ENCODE data around the gene C3orf52.

The C3orf52 gene

DNA sequence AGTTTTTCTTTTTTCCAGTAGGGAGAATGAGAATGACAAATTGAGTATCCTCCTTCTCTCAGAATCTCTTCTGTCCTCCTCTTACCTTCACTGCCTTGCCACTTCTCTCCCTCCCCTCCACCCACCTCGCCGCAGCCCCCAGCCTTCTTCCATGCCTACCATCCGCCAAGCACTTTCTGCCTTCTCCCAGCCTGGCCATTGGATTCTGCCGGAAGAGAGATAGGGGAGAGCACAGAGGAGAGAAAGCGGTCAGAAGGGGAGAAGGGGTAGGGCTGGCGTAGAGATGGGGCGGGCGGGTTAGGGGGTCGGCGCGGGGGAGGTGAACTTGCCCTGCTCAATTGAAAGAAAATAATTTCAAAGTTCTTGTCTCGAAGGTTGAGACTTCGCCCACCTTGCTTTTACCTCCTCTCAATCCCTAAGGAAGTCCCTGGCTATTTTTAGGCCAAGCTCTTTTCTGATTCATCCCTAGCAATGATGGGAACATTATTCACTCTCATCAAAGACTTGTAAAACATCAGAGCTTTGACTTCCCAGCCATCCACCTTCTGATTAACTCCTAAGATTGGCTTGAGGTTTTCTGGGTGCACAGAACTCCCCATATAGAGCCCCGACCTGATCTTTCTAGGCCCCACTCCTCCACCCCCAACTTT, 811 bp downstream of the C3orf52 start:
- no peak for DNase-seq (ENCODE audit: low read depth)

- no peak for DNase-seq (ENCODE audit: low read depth)
These were observed 1.6 kb downstream of the C3orf52 start for GRCh38 chr3:112087746-112088145.

DNA sequence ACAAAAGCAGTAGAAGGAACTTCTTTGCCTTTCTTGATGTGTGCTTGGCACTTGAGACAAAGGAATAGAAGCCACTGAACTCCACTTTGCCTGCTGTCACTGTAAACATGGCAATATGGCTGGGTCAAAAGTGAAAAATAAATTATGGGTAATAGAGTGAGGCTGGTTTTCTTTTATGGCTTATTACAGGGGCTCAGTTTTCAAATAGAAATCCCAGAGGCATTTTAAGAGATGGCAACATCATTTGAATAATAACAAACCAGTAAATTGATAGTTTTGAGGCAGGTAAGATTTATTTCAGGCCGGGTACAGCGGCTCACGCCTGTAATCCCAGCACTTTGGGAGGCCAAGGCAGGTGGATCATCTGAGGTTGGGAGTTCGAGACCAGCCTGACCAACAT, 2.8 kb downstream of the C3orf52 start:
- no peak for DNase-seq (ENCODE audit: low read depth)

- DNase-seq (ENCODE audit: low read depth) = no peak
These were observed 4.0 kb downstream of the C3orf52 start for GRCh38 chr3:112089956-112090886.

DNA sequence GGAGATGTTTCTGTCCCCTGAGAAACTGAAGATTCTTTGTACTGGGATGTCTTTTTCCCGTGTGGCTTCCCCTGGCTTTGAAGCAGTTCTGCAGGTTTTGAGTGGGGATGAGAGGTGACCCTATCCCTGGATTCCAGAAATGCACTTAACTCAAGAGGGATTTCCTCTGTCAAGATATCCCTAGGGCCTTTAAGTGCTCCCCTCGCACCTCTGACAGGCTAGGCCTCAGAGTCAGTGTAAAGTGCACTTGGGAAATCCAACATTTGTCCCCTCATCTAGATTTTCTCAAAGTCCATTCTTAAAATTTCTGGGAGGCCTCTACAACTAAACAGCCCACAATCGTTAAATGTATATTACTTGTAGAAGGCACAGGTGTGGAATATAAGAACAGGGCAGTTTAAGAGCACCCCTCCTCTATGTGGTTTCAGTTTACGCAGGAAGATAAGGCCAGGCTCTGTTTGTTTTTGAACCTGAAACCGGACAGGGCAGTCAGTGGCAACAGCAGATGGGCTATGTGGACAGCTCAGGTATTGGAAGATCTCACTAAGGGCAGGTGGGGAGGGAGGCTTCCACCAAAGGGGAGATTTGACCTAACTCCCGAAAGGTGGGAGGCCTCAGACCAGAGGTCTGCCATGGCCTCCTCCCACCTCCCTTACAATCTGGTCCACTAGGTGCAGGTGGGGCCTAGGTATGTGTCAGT, 4.8 kb downstream of the C3orf52 start:
- DNase-seq (ENCODE audit: low read depth) = no peak

DNA sequence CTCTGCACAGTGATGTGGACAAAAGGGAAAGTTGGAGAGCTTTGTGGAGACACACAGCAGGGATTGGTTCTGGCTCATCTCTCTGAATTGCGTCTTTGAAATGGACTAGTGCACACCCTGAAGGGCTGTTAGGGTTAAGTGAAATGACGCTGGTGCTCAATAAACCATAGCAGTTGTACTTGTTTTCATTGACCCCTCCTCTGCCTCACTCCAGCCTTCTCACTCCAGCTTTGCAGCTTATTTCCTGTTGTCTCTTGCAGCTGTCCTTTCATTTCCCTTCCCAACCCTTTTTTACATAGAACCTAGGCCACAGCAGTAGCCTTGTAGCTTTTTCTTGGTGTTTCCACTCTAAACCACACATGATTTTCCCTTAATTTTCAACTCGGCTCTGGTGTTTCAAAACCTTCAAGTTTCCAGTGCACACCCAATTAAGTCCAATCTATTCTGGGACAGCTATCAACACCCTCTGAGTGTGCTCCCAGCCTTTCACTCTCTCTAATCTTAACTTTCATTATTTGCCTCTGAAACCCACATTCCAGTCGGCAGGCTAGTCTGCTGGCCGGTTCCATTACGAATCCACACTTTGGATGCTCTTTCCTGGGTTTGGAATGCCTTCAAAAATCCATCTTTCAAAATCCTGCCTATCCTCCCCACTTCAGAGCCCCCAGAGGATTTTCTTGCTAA, 6.4 kb downstream of the C3orf52 start:
- no peak for DNase-seq (ENCODE audit: low read depth)

- no peak for DNase-seq (ENCODE audit: low read depth)
These were observed 7.0 kb downstream of the C3orf52 start for GRCh38 chr3:112093180-112093522.

- no peak for DNase-seq (ENCODE audit: low read depth)
These were observed 9.5 kb downstream of the C3orf52 start for GRCh38 chr3:112095731-112096130.

DNA sequence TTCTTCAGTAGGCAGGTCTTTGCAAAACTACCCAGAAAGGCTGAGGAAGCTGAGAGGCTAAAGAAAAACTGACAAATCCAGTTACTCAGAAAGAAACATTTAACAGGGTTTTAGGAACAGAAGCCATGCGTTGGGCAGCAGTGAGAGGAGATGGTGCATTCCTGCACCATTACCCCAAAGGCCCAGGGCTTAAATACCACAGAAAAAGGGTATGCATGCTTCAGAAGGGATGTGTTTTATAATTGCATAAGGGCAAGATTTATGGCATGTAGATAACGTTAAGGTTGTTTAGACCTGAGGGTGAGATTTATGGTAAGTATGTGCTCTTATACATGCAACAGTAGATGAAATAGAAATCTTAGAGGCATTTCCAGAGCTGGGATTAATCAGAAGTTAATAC, 10.0 kb downstream of the C3orf52 start:
- no peak for DNase-seq (ENCODE audit: low read depth)

GRCh38 chr3:112097378-112097777, 11.2 kb downstream of the C3orf52 start:
- no peak for DNase-seq (ENCODE audit: low read depth)

GRCh38 chr3:112101916-112102315, 15.7 kb downstream of the C3orf52 start:
- DNase-seq (ENCODE audit: low read depth) = no peak

DNA sequence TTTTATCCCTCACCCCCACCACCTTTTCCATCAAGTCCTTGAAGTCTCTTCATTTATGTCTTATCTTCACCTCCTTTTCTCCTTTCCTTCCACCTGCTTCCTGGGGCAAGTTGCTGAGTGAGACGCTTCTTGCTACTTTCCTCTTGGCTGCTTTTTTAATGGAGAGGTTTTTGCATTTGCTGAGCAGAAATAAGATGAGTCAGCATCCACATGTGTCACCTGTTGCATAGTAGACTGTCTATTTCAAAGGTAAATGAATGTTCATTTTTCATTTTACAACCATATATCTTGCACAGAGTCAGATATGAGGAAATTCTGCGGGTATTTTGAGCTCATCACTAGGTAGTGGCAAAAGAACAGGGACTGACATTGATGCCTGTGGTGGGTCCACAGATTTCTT, 18.6 kb downstream of the C3orf52 start:
- DNase-seq (ENCODE audit: low read depth) = no peak

DNA sequence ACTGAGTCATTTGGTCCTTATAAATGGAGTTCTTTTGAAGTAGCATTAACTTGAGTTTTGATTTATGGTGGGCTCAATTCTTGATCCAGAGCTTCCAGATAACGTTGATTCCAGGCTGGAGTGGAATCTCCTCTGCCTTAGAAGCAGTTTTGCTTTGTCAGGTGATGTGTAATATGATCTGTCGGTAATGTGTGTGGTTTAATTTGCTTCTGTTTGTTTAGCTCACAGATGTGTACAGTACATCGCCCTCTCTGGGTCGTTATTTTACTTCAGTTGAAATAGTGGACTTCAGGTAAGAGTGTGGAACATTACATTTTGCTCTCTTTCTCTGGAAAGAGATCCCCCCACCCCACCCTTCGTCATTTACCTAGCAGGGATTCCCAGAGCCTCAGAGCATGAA, 23.1 kb downstream of the C3orf52 start:
- DNase-seq (ENCODE audit: low read depth) = no peak

DNA sequence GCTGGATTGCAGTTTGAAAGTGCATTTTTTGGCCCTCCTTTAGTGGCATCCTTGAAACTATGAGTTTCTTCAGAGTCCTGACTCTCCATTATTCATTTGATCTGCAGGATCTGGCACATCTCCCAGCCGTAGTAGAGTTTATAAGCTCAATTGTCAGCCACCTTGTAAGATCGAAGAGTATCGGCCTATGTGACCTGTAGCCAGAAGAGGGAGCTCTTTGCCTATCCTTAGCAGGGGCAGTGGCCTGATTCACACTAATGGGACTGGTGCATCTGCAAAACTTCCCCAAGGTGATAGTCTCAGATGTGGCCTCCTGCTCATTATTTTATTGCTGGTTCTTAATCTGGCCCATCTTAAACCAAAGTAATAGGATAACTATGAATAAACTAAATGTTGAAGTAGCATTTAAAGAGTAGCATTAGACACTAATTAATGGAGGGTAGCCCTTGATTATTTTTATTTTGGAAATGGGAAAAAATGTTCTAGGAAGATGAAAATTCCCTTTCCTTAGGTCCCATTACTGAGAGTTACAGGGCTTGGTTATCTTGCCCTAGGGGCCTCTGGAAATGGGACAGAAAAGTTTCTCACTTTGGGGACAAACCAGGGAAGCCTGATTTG, 25.7 kb downstream of the C3orf52 start:
- peak; percentile 33 for DNase-seq (ENCODE audit: low read depth)

DNA sequence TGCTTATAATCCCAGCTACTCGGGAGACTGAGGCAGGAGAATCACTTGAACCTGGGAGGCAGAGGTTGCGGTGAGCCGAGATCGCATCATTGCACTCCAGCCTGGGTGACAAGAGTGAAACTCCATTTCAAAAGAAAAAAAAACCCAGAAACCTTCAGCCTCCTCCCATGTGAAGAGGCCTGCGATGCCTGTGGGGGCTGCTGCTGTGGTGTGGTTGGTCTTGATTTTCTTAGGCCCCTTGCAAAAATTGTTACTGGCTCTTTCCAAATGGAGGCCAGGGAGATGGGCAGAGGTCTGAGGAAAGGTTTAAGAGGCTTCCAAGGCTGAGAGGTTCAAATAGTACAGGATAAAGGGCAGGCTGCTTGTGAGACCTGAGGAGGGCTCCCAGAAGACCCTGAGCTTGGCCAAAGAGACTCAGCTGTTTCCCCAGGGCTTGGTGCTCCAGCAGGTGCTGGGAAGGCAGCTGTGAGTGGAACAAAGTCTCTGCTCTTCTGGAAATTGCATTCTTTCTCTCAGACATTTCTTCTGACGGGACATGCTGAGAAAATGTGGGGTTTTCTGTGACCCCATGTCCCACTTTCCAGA, 28.5 kb downstream of the C3orf52 start:
- DNase-seq (ENCODE audit: low read depth) = no peak

GRCh38 chr3:112115161-112115739, 29.1 kb downstream of the C3orf52 start:
- no peak for DNase-seq (ENCODE audit: low read depth)

DNA sequence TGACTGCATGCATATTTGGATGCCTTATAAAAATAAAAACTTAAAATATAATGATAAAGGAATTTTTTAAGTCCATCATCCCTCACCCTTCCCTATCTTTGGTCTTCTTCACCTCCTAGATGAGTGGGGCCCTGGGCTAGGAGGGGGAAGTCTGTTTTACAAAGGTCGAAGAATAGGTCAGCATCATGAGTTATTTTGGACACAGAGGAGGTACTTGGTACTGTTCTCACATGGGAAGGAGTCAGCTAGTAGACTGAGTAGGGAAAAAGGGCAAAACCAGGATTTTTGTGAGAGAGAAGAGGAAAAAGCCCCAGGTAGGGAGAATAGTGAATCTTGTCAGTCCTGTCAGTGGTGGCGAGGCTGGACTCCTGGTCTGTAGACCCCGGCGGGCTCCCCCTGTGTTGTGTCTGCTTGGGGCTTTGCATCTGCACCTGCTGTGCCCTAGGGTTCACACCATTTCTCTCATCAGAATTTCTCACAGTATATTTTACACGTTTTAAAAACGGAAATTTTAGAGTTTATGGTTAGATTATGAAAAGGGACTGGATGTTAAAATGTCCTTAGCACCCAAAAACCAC, 29.7 kb downstream of the C3orf52 start:
- no peak for DNase-seq (ENCODE audit: low read depth)

DNA sequence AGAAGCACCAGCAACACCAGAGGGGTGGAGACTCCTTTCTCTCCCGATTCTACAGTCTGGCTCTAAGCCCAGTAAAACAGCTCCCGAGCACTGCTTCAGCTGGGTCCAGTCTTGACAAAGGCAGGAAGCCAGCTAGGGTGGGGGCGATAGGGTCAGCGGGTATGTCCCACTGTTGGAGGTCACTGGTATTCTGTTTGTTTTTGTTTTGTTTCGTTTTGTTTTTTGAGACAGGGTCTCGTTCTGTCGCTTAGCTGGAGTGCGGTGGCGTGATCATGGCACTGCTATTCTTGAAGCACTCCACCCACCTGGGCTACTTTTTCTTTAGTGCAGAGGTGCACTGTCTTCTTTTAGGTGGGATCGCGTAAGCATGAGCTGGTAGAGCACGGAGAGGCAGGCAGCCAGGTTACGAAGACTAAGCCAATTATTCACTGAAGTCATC, 30.6 kb downstream of the C3orf52 start:
- no peak for DNase-seq (ENCODE audit: low read depth)

- DNase-seq (ENCODE audit: low read depth) = no peak
These were observed 31.2 kb downstream of the C3orf52 start for GRCh38 chr3:112117415-112117814.

DNA sequence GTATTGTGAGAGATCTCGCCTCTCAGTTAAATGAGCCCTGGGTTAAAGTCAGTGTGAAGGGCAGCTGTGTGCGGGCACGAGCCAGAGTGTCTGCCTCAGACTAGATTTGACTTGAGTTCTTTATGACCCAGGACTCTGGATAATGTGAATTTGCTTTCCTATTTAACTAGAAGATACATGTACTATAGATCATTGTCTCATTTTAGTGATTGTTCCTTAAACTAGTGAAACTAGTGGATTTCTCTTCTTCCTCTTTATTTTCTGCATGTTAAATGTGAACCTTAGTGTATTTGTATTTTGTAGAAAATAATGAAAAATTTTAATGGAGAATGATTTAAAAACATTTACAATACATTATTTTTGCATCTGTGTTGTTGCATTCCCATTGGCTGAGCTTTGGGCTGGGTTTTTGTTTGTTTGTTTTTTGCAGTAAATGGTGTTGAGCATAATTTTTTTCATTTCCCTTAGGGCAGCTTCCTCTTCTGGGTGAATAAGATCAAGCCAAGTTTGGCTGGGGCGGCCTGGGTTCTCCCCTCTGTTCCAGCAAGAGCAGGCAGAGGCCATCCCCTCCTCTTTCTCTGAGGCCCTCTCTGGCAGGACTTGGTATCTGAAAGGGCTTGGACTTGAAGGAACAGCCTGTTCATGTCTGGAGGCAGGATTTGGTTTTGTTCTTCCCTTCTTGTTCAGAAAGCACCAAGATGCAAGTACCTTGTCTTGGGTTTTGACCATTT, 31.8 kb downstream of the C3orf52 start:
- no peak for DNase-seq (ENCODE audit: low read depth)

All from activated T-cell treated with anti-CD3 and anti-CD28 coated beads for 1 hour (primary cell).